ENCODE data around the gene FYN. TPM values are rescaled to one million over a fixed set of nuclear protein-coding genes. Genes with fewer than 3 reads are reported as not detected.

The FYN gene
- total RNA-seq, 2 donors from 2014 or later, result 25.7 to 83.1 TPM

- Histone ChIP-seq H3K9me3 (no peaks in the 10 kb centered on the region), H3K27ac (no peak overlapping the region), H3K36me3 (replicated peaks in 1 of 2; ENCODE audit: insufficient read depth in 1 of 2, low read depth in 2 of 2) (no peaks in the 10 kb centered on the region), H3K27me3 (no peaks in the 10 kb centered on the region), H3K4me3 (no peak overlapping the region), H3K4me1 (no peaks in the 10 kb centered on the region)
- no peak for TF ChIP-seq POLR2A (IDR thresholded peaks at IDR 0.05)
- TF ChIP-seq CTCF (IDR thresholded peaks at IDR 0.05), result no peak
- no peak for DNase-seq
- 69 to 92% methylated on average over 1 of the region's 1 CpG for WGBS, 2 donors
- ATAC-seq, result no peak
- intact Hi-C loops (cut with DNase I), result no loop called here
Observed at GRCh38 chr6:111772381-111772780, 100.9 kb downstream of the FYN start.

- no peak for TF ChIP-seq CTCF (IDR thresholded peaks at IDR 0.05)
- TF ChIP-seq POLR2A (IDR thresholded peaks at IDR 0.05), result no peak
- no peak overlapping the region for H3K4me3 ChIP-seq
- H3K27me3 ChIP-seq, result no peaks in the 10 kb centered on the region
- no peak overlapping the region for H3K27ac ChIP-seq
- intact Hi-C loops (cut with DNase I), result no loop called here
- H3K36me3 ChIP-seq (replicated peaks in 1 of 2; ENCODE audit: insufficient read depth in 1 of 2, low read depth in 2 of 2), result no peaks in the 10 kb centered on the region
- WGBS, 2 donors, result 81 to 84% methylated on average over 5 of the region's 5 CpGs
- ATAC-seq (no peak), DNase-seq (no peak)
- H3K4me1 ChIP-seq, result no peaks in the 10 kb centered on the region
- H3K9me3 ChIP-seq, result no peaks in the 10 kb centered on the region
Observed at GRCh38 chr6:111771629-111772028, 101.6 kb downstream of the FYN start.

- Histone ChIP-seq H3K9me3 (no peaks in the 10 kb centered on the region), H3K27ac (no peak overlapping the region), H3K4me1 (no peaks in the 10 kb centered on the region), H3K4me3 (no peak overlapping the region), H3K27me3 (no peaks in the 10 kb centered on the region), H3K36me3 (replicated peaks in 1 of 2; ENCODE audit: insufficient read depth in 1 of 2, low read depth in 2 of 2) (no peaks in the 10 kb centered on the region)
- no peak for ATAC-seq
- DNase-seq, result no peak
- no peak for TF ChIP-seq CTCF (IDR thresholded peaks at IDR 0.05)
- TF ChIP-seq POLR2A (IDR thresholded peaks at IDR 0.05), result no peak
- intact Hi-C loops (cut with DNase I), result no loop called here
Observed at GRCh38 chr6:111771094-111771432, 102.2 kb downstream of the FYN start.

- no peak overlapping the region for H3K27ac ChIP-seq
Observed at GRCh38 chr6:111770263-111771093, 102.8 kb downstream of the FYN start.

More at GRCh38 chr6:111770263-111771093, 102.8 kb downstream of the FYN start:
- intact Hi-C loops (cut with DNase I), result no loop called here
- no peaks in the 10 kb centered on the region for H3K4me1 ChIP-seq
- WGBS, 2 donors, result 85 to 91% methylated on average over 6 of the region's 6 CpGs
- DNase-seq, result no peak
- no peak for ATAC-seq
- no peak overlapping the region for H3K4me3 ChIP-seq
- H3K36me3 ChIP-seq (replicated peaks in 1 of 2; ENCODE audit: insufficient read depth in 1 of 2, low read depth in 2 of 2), result no peaks in the 10 kb centered on the region
- no peaks in the 10 kb centered on the region for H3K9me3 ChIP-seq
- no peak for TF ChIP-seq POLR2A (IDR thresholded peaks at IDR 0.05)
- no peak for TF ChIP-seq CTCF (IDR thresholded peaks at IDR 0.05)
- no peaks in the 10 kb centered on the region for H3K27me3 ChIP-seq
